GM04503 (cell line): ENCODE results near the gene ANKRD2.
"Not testable (repeated sequence)": the region's sequence is repeated elsewhere in the genome, so short reads cannot be mapped to it uniquely, and the experiment has no call there.

Source experiments
- DNase-seq: peaks from one replicate; pipeline ENCODE4 v3.0.0-alpha.2; 2012; ENCODE audit warnings: low read depth

The ANKRD2 gene

DNA sequence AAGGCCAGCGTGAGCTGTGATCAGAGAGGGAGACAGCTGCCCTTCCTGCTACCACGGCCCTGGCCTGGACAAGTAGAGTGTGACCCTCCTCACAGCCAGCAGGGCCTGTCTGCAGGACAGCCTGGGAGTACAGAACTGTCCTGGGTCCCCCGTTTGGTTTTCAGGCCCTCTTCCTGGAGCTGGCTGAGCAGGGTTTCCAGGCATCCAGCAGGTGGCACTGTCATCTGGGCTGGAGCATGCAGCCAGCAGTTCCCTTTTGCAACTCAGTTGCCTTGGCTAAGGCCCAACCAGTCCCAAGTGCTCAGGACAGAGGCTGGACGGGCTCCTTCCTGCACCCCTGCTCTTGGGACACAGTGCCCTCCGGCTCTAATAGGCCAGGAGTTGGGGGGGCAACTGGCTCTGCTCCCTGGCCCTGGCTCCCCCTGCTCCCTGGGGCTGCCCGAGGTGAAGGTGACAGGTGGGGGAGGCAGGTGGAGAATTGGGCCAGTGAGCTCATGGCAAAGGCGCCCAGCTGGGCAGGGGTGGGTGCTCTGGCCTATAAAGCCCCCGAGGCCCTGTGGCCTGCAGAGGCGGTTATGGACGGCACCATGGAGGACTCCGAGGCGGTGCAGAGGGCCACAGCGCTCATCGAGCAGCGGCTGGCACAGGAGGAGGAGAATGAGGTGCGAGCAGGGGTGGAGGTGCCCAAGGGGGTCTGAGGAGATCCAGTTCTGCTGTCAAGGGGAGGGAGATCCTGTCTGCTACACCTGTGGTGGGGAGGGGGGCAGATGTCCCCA is at the start of gene ANKRD2:
TSS of gene ANKRD2 (plus strand) at position 566 of the 776 bp plus-strand sequence. CDS start at position 576, 10 bp downstream.
- no peak for DNase-seq

DNA sequence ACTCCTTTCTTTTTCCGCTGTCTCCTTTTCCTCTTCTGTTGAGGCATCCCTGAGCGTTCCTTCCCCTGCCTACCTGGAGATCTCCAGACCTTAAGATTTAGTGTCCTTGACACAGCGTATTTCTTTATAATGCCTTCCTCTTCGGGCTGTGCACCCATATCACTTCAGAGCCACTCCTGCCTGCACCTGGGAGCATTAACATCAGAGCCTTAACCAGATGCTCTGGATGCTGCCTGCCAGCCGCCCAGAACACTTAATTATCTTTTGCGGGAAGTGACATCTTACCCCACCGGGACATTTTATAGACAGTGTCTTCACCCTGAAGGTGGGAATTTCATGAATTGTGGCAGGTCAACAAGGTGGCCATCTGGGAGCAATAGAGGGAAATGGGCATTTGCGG is 49.6 kb upstream of the ANKRD2 start:
- DNase-seq, result no peak

GRCh38 chr10:97525086-97525485 is 47.5 kb upstream of the ANKRD2 start:
- no peak for DNase-seq

GRCh38 chr10:97525683-97526110 is 46.9 kb upstream of the ANKRD2 start:
- no peak for DNase-seq

DNA sequence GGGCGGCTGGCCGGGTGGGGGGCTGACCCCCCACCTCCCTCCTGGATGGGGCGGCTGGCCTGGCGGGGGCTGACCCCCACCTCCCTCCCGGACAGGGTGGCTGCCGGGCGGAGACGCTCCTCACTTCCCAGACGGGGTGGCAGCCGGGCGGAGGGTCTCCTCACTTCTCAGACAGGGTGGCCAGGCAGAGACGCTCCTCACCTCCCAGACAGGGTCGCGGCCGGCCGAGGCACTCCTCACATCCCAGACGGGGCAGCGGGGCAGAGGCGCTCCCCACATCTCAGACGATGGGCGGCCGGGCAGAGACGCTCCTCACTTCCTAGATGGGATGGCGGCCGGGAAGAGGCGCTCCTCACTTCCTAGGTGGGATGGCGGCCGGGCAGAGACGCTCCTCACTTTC is 43.7 kb upstream of the ANKRD2 start:
- DNase-seq, result not testable (repeated sequence)

DNA sequence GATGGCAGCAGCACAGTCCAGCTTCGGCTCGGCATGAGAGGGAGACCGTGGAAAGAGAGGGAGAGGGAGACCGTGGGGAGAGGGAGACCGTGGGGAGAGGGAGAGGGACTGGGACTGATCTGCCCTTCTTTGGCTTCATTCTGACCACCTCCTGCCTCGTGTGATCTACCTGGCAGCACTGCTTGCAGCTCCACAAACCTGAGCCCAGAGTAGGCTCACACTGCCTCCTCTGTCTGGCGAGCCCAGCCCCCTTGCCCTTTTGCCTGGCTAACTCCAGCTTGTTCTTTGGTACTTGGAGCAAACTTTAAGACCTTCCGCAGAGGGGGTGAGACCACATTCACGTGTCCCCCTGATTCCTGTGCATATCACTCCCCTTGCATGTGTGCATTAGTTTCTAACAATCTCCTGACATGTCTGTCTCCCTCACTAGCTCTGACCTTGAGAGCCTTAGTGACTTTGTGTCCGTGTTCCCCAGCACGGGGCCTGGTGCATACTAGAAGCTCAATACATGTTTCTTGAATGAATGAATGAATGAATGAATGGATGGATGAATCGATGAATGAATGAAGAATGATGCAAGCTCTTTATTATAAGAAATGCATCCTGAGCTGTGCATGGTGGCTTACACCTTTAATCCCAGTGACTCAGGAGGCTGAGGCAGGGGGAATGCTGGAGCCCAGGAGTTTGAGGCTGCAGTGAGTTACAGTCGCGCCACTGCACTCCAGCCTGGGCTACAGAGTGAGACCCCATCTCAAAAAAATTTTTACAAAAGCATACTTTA is 42.7 kb upstream of the ANKRD2 start:
- no peak for DNase-seq

GRCh38 chr10:97531401-97531986 is 41.1 kb upstream of the ANKRD2 start:
- DNase-seq, result no peak

- no peak for DNase-seq
These were observed 39.5 kb upstream of the ANKRD2 start for GRCh38 chr10:97532935-97533671.

DNA sequence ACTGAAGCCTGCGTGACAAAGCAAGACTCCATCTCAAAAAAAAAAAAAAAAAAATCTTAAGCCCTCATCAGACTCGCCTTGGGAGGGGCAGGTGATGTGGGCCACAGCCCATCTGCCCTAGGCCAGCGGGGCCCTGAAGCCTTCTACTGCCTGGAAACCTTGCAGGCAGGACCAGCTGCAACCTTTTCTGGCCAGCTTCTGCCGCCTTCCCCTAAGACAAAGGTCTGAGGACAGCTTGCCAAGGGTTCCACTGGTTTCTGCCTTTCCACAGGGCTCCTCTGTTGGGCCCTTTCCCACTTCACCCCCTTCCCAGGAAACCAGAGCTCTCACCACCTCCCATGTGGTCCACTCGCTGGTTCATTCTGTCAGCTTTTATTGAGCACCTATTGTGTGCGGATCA is 38.7 kb upstream of the ANKRD2 start:
- DNase-seq, result no peak

DNA sequence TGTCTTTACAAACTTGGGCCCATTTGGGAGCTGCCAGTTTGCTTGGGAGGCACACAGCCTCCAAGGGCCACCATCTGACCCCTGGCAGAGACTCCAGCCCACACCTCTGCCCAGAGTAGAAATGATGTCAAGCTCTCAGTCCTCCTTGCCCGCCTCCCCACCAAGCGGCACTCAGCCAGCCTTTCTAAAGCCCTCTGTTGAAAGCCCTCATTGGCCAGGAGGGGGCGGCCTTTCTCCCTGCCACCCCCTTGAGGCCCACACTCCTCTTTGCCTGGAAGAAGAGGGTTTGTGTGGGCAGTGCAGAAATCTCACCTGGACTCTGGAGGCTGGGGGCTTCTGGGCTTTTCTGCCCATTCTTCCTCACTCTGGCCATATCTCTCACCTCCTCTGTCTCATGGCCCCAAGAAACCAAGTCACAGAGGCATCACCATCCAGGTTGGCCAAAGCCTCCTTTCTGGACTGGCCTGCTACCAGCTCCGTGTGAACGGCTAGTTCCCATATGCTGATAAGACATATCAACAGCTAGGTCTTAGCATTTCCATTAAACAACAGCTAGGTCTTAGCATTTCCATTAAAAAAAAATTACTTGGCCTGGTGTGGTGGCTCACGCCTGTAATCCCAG is 37.7 kb upstream of the ANKRD2 start:
- no peak for DNase-seq

GRCh38 chr10:97537186-97537869 is 35.3 kb upstream of the ANKRD2 start:
- DNase-seq, result no peak

- no peak for DNase-seq
These were observed 34.2 kb upstream of the ANKRD2 start for GRCh38 chr10:97538411-97538810.

DNA sequence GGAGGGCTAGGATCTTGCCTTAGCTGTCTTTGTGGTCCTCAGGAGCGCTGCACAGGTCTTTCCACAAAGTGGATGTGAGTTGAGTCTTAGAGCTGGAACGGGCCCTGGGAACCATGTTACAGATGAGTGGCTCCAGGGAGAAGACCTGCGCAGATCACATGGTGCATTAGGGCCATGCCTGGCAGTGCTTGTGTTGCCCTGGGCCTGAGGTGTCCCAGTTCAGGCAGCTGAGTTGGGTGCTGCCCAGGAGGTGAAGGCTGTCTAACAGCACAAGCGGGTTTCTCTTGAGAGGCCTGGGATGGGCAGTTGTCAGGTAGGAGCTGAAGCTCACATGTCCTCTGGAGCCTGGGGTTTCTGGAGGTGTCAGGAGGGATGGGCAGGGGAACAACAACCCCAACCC is 33.7 kb upstream of the ANKRD2 start:
- no peak for DNase-seq

DNA sequence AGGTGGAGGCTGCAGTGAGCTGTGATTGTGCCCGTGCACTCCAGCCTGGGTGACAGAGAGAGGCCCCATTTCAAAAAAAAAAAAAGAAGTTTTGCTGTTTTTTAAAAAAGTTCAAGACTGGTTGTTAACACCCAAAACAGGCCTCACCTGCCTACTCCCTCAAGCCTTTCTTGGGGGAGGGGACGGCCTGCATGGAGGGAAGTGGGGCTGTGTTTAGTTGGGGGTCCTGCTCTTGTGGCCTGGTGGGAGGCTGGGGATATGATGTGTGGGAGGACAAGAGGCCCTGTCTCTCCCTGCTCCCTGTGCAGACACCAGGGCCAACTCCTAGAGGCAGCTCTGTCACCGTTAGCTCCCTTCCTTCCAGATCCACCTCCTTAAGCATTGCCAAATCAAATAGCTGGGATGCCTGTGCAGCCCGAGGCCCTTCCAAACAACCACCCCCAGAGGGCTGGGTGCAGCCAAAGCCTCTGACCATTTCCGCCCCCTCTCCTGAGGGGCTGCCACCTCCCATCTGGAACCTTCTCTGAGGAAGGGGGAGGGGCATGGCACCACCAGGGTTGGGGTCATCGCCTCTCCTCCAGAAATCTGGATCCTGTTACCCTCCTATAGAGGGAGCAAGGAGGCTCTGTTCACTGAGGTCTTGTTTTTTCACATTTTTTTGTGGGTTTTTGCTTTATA is 32.9 kb upstream of the ANKRD2 start:
- DNase-seq, result peak; percentile 66

DNA sequence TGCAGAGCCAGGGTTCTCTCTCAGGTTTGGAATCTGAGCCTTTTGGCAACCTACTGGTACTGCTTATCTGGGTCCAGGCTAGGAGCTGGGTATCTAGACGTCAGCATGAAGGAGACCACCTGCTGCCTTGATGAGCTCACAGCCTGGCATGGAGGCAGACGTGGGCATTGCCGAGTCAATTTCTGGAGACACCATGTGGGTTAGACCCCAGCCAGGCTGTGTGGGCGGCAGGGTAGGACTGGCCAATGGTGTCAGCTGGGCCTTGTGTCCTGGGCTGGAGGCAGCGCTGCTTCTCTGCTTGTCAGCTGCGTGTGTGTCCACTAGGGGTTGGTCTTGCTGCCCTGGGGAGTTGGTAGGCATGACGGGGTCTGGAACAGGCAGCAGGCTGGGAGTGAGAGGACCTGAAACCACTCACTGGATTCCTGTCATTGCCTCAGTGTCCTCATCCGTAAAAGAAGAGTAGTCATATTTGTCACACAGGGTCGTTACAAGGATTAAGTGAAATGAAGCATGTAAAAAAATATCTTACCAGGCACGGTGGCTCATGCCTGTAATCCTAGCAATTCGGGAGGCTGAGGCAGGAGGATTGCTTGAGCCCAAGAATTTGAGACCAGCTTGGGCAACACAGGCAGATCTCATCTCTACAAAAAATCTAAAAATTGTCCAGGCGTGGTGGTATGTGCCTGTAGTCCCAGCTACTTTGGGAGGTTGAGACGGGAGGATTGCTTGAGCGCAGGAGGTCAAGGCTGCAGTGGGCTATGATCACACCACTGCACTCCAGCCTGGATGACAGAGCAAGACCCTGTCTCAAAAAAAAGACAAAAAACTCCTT is 31.7 kb upstream of the ANKRD2 start:
- DNase-seq, result no peak

DNA sequence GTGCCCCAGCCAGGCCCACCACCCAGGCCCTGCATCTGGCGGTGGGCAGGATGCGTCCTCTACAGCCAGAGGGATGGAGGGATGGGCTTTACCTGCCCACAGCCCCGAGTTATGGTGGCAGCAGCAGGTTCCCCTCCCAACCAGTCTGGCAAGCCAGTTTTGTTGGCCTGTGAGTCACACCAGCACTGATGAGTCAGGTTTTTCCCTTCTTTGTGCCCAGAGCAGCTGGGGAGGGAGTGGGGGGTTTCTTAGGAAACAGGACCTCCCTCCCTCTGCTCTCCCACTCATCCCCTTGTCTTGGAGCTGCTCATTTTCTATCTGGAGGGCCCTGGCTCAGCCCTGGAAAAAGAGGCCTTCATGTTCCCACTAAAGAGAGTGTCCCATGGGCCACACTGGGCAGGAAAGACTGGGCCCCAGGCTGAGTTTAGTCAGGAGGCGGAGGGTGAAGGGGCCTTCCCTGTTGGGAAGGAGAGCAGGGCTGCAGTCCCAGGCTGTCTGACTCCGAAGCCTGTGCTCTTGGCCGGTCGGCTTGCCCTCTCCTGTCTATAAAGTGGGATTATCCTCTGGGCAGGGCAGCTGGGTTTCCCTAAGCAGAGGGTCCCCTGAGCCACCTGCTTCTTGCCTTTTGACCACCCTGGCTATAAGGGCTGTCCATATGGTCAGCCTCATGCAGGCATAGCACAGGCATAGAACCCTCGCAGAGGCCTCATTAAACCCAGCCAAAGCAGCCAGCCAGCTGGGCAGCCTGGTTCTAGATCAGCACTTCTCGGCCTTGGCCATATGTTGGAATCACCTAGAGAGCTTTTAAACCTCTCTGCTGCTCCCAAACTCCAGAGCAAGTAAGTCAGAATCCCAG is 30.2 kb upstream of the ANKRD2 start:
- DNase-seq, result peak; percentile 75

DNA sequence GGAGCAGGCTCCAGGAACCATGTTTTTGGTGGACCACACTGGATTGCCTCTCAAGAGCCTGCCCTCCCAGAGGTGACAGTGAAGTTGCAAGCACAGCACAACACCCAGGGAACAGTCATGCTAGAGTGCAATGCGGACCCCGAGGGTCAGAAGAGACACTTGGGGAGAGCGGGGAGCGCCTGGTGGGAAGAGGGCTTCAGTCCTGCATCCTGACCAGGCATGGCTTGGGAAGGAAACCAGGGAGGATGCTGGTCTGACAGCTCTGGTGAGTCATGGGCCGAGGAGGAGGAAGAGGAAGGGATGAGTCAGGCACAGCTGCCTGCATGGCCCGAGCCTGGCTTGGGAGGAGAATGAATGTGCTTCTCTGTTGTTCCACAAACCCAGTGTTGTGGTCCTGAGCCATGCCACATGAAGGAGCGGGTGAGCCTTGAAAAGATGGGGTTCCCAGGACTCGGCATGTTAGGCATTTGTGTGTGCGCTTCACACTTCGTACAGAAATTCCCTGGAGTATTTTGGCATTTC is 29.5 kb upstream of the ANKRD2 start:
- DNase-seq, result peak; percentile 89

- no peak for DNase-seq
These were observed 25.9 kb upstream of the ANKRD2 start for GRCh38 chr10:97546456-97547270.
